CD14-positive monocyte (primary cell): ENCODE measurements around the gene CHTOP. TPM values are rescaled to one million over a fixed set of nuclear protein-coding genes. Genes with fewer than 3 reads are reported as not detected.

ENCODE experiments used
- DNase-seq, 3 donors: peaks; one replicate each; pipeline ENCODE4 v3.0.0-alpha.2; 2011 to 2022
- H2AFZ ChIP-seq: 2 replicates; pipeline ENCODE4 v1.6.0; 2012; ENCODE audit warnings: mild to moderate bottlenecking, low read depth, low read length, inconsistent platforms; ENCODE audit not compliant: insufficient read depth, poor library complexity, severe bottlenecking
- H3K27ac ChIP-seq, 2 donors: 1 replicate in 1 of 2; 2 replicates in 1 of 2; pipeline ENCODE4 v1.5.1; 2012 to 2013; ENCODE audit warnings: low read length in 2 of 2, control low read depth in 1 of 2, inconsistent platforms in 1 of 2, low read depth in 1 of 2, mild to moderate bottlenecking in 1 of 2
- H3K27me3 ChIP-seq, 2 donors: one replicate each; pipeline versions ENCODE4 v1.6.0 to v1.6.1; 2011 to 2013; ENCODE audit warnings: low read length in 2 of 2; ENCODE audit not compliant: control insufficient read depth in 2 of 2, insufficient read depth in 2 of 2
- H3K36me3 ChIP-seq, 2 donors: replicated peaks in 1 of 2; 1 replicate in 1 of 2; 2 replicates in 1 of 2; pipeline versions ENCODE4 v1.5.1 to v1.6.1; 2012 to 2013; ENCODE audit warnings: low read length in 2 of 2, control low read depth in 1 of 2, inconsistent platforms in 1 of 2, mild to moderate bottlenecking in 1 of 2; ENCODE audit not compliant: insufficient read depth in 2 of 2, control insufficient read depth in 1 of 2
- H3K4me1 ChIP-seq, 2 donors: 1 replicate in 1 of 2; 2 replicates in 1 of 2; pipeline versions ENCODE4 v1.5.1 to v1.6.1; 2012 to 2013; ENCODE audit warnings: low read length in 2 of 2, control low read depth in 1 of 2, inconsistent platforms in 1 of 2, mild to moderate bottlenecking in 1 of 2, moderate library complexity in 1 of 2; ENCODE audit not compliant: insufficient read depth in 2 of 2, control insufficient read depth in 1 of 2
- H3K4me2 ChIP-seq: replicated peaks from 2 replicates; pipeline ENCODE3; 2012; ENCODE audit warnings: low read length, moderate library complexity, mild to moderate bottlenecking; ENCODE audit not compliant: poor library complexity, severe bottlenecking; ENCODE audit errors: extremely low read depth
- H3K4me3 ChIP-seq, 3 experiments: fragments of 200-600 bp in 1 of 3; sonication (generic) in 1 of 3; replicated peaks in 1 of 3; 1 replicate in 2 of 3; 2 replicates in 1 of 3; pipeline ENCODE4 v1.5.1; 2011 to 2013; ENCODE audit warnings: low read length in 3 of 3, mild to moderate bottlenecking in 3 of 3, control low read depth in 2 of 3, low read depth in 2 of 3, inconsistent platforms in 1 of 3, moderate library complexity in 1 of 3
- H3K79me2 ChIP-seq: 2 replicates; pipeline ENCODE4 v1.6.0; 2012; ENCODE audit warnings: mild to moderate bottlenecking, control low read depth, inconsistent platforms, low read length, moderate library complexity; ENCODE audit not compliant: insufficient read depth
- H3K9ac ChIP-seq: 2 replicates; pipeline ENCODE4 v1.6.0; 2017; ENCODE audit warnings: low read length, mild to moderate bottlenecking; ENCODE audit not compliant: insufficient read depth, poor library complexity, severe bottlenecking
- H3K9me3 ChIP-seq, 2 donors: replicated peaks in 1 of 2; 1 replicate in 1 of 2; 2 replicates in 1 of 2; pipeline versions ENCODE4 v1.5.1 to v1.6.1; 2012 to 2013; ENCODE audit warnings: low read length in 2 of 2, control low read depth in 1 of 2; ENCODE audit not compliant: control insufficient read depth in 1 of 2, insufficient read depth in 1 of 2
- H4K20me1 ChIP-seq: 2 replicates; pipeline ENCODE4 v1.6.0; 2012; ENCODE audit warnings: mild to moderate bottlenecking, low read length, control low read depth, moderate library complexity; ENCODE audit not compliant: insufficient read depth
- H3K27ac Mint-ChIP-seq, 7 donors: one replicate each; pipeline ENCODE4 v1.8.0; 2020; ENCODE audit warnings: mild to moderate bottlenecking in 7 of 7, mixed read lengths in 7 of 7, moderate library complexity in 6 of 7, inconsistent platforms in 2 of 7
- H3K27me3 Mint-ChIP-seq, 3 donors: one replicate each; pipeline ENCODE4 v1.8.0; 2021 to 2022; ENCODE audit warnings: low read depth in 3 of 3, mild to moderate bottlenecking in 3 of 3, mixed read lengths in 3 of 3, moderate library complexity in 3 of 3, inconsistent platforms in 1 of 3
- H3K36me3 Mint-ChIP-seq, 2 donors: one replicate each; pipeline ENCODE4 v1.8.0; 2020; ENCODE audit warnings: mixed read lengths in 2 of 2, inconsistent platforms in 1 of 2, mild to moderate bottlenecking in 1 of 2
- H3K4me1 Mint-ChIP-seq: one replicate; pipeline ENCODE4 v1.8.0; 2020; ENCODE audit warnings: mild to moderate bottlenecking, mixed read lengths
- H3K4me3 Mint-ChIP-seq, 2 donors: one replicate each; pipeline ENCODE4 v1.8.0; 2020; ENCODE audit warnings: mild to moderate bottlenecking in 2 of 2, mixed read lengths in 2 of 2, moderate library complexity in 1 of 2
- H3K9me3 Mint-ChIP-seq, 7 donors: one replicate each; pipeline ENCODE4 v1.8.0; 2020 to 2022; ENCODE audit warnings: mixed read lengths in 7 of 7, mild to moderate bottlenecking in 6 of 7, moderate library complexity in 6 of 7, inconsistent platforms in 2 of 7
- WGBS: methylation state at CpG from one replicate; pipeline ENCODE4 v1.1.5; 2013; ENCODE audit warnings: missing lambda C conversion rate; ENCODE audit not compliant: insufficient coverage; 5-methylcytosine and 5-hydroxymethylcytosine counted together
- intact Hi-C, 2 donors: fragments of 100-400 bp; cut with micrococcal nuclease; formaldehyde crosslinking; loops; one replicate each; pipeline versions ENCODE4 v1.15.0 to v1.15.1; 2023
- polyA minus RNA-seq: library from RNA; depleted of rRNA, polyadenylated mRNA; stranded (reverse); fragments of >200 nt; gene quantifications from 2 replicates; pipeline ENCODE4 v1.2.3, GENCODE V29; 2012
- polyA plus RNA-seq, 3 donors: library from polyadenylated mRNA; depleted of rRNA in 1 of 3; unstranded in 2 of 3; stranded (reverse) in 1 of 3; fragments of 300-500 nt in 2 of 3; fragments of >200 nt in 1 of 3; fragmentation: Illumina TruSeq in 2 of 3; gene quantifications; 1 replicate in 2 of 3; 2 replicates in 1 of 3; pipeline ENCODE4 v1.2.3, GENCODE V29; 2012 to 2021
- total RNA-seq, 12 experiments: library from RNA in 1 of 12; stranded (reverse) in 1 of 12; fragments of 120-200 nt in 1 of 12; gene quantifications; one replicate each; pipeline ENCODE4 v1.2.4 and lab custom pipeline; 2013 to 2026; ENCODE audit warnings: mixed read lengths in 6 of 12, inconsistent platforms in 1 of 12
- TF ChIP-seq, protein P1 (sequence below): fragments of 200-600 bp; IDR thresholded peaks from one replicate; pipeline ENCODE4 v1.8.0; 2022; ENCODE audit warnings: antibody characterized with exemption, mild to moderate bottlenecking

The CHTOP gene
- total RNA-seq (2013) = 44.3 TPM
- 10 to 100 TPM; 28.1 to 56.2 (median 38.2) TPM for polyA plus RNA-seq
- 29.6 and 36.7 TPM in 2 replicates for polyA minus RNA-seq
- total RNA-seq (lab: John Stamatoyannopoulos, UW) = 36.3 to 67.1 (median 63.3) reads per million in 11 experiments

DNA sequence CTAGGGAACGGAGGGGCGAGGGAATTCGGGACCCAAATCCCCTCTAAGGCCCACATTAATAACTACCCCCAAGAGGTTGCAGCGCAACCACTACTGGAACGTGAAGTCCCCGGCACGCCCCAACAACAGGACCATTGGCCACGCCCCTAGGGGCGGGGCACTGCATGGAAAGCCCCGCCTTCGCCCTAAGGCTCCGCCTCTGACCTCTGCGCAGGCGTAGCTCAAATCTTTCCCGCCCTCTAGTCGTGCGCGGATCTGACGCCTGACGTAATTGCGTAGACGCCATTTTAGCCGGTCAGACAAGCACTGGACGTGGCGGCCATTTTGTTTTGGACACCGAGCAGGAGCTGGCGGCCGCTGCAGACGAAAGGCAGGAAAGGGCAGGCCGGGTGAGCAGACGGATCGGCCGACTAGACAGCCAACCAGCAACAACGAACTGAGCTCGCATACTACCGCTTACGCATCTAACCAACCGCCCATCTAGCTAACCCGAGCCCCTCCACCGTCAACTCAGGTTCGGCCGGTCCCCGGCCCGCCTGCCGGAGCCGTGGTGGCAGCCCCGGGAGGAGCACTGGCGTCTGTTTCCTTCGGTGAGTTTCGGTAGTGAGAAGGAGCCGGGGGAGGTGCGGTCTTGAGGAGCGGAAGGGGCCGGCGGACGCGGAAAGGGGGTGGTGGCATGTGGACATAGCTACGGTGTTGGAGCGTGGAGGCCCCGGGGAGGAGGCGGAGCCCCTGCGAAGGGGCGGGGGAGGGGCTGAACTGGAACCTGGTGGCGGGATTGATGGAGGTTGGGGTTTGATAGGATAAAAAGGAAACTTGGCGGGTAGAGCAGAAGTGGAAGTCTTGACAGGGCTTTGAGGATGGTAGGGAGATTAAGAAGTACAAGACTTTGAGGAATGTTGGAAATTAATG is at the start of gene CHTOP:
CHTOP (plus strand) TSS at position 313 of the 912 bp plus-strand sequence. CDS start 2,523 bp downstream, outside the sequence.
- Histone ChIP-seq H3K4me1 (peaks cover 24 to 40% of the 10 kb centered on the region in 2 donors), H3K4me2 (peak within 1 kb of the TSS; percentile 90), H3K27ac (peak within 1 kb of the TSS; percentile 98), H3K27me3 (no peaks in the 10 kb centered on the region), H2AFZ (peak within 1 kb of the TSS; percentile 65), H3K9ac (peak within 1 kb of the TSS; percentile 99), H4K20me1 (peaks cover 42% of the 10 kb centered on the region), H3K4me3 (peak within 1 kb of the TSS; percentile 61 to 85 (median 85)), H3K9me3 (no peaks in the 10 kb centered on the region), H3K79me2 (peaks cover 49% of the 10 kb centered on the region), H3K36me3 (peaks cover 30 to 33% of the 10 kb centered on the region in 2 donors)
- DNase-seq = peak; percentile 98 to 99 (median 98)
- H3K27ac Mint-ChIP-seq = peak within 1 kb of the TSS; percentile 99 to 100 (median 100)
- peaks cover 37% of the 10 kb centered on the region for H3K4me1 Mint-ChIP-seq
- 2% methylated on average over 60 of the region's 65 CpGs for whole genome bisulfite sequencing
- TF ChIP-seq, protein P1, sequence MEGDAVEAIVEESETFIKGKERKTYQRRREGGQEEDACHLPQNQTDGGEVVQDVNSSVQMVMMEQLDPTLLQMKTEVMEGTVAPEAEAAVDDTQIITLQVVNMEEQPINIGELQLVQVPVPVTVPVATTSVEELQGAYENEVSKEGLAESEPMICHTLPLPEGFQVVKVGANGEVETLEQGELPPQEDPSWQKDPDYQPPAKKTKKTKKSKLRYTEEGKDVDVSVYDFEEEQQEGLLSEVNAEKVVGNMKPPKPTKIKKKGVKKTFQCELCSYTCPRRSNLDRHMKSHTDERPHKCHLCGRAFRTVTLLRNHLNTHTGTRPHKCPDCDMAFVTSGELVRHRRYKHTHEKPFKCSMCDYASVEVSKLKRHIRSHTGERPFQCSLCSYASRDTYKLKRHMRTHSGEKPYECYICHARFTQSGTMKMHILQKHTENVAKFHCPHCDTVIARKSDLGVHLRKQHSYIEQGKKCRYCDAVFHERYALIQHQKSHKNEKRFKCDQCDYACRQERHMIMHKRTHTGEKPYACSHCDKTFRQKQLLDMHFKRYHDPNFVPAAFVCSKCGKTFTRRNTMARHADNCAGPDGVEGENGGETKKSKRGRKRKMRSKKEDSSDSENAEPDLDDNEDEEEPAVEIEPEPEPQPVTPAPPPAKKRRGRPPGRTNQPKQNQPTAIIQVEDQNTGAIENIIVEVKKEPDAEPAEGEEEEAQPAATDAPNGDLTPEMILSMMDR = no peak
- H3K9me3 Mint-ChIP-seq = no peaks in the 10 kb centered on the region
- intact Hi-C loops = loop anchor here (5.0 kb wide), 4 partner anchors 37 to 103 kb away; partner anchors contain the start of gene ILF2 (in 1 of the 2)
- peaks cover 0 to 2% (median 0%) of the 10 kb centered on the region in 3 donors for H3K27me3 Mint-ChIP-seq
- peaks cover 26 to 39% of the 10 kb centered on the region in 2 donors for H3K36me3 Mint-ChIP-seq
- H3K4me3 Mint-ChIP-seq = peak within 1 kb of the TSS; percentile 90 to 97

GRCh38 chr1:153585006-153585405 is 48.9 kb upstream of the CHTOP start:
- WGBS = no CpG with 5 or more reads among the region's 1 CpG
- TF ChIP-seq, protein P1 = no peak
- no peak overlapping the region for H3K4me2 ChIP-seq
- H3K9ac ChIP-seq = no peak overlapping the region
- peaks cover 4% of the 10 kb centered on the region for H3K4me1 Mint-ChIP-seq
- no peak overlapping the region for H3K27ac ChIP-seq
- no peaks in the 10 kb centered on the region for H3K27me3 ChIP-seq
- no peak overlapping the region for H3K4me3 Mint-ChIP-seq
- no peaks in the 10 kb centered on the region for H3K36me3 ChIP-seq
- H3K27ac Mint-ChIP-seq = no peak overlapping the region
- intact Hi-C loops = no loop called here
- H4K20me1 ChIP-seq = no peaks in the 10 kb centered on the region
- no peak for DNase-seq
- no peaks in the 10 kb centered on the region for H3K36me3 Mint-ChIP-seq
- H2AFZ ChIP-seq = no peak overlapping the region
- H3K4me3 ChIP-seq = no peak overlapping the region
- no peaks in the 10 kb centered on the region for H3K79me2 ChIP-seq
- no peaks in the 10 kb centered on the region for H3K4me1 ChIP-seq
- peaks cover 0 to 3% (median 0%) of the 10 kb centered on the region in 7 donors for H3K9me3 Mint-ChIP-seq
- peaks cover 4 to 11% (median 4%) of the 10 kb centered on the region in 3 donors for H3K27me3 Mint-ChIP-seq
- no peaks in the 10 kb centered on the region for H3K9me3 ChIP-seq
